PFSK-1 (cell line): ENCODE measurements around the gene TSPO.

Experiments used
- POLR2AphosphoS5 ChIP-seq: IDR thresholded peaks from 2 replicates; pipeline ENCODE4 v1.6.1; 2012; ENCODE audit warnings: low read depth, mild to moderate bottlenecking, control low read depth, low read length, moderate library complexity
- TF ChIP-seq, protein P1 (sequence below), 2 experiments: IDR thresholded peaks; 2 replicates each; pipeline versions ENCODE4 v1.6.1 to v1.8.0; 2011 to 2012; ENCODE audit warnings: low read depth in 2 of 2, low read length in 2 of 2, control low read depth in 1 of 2, inconsistent platforms in 1 of 2, mild to moderate bottlenecking in 1 of 2, moderate library complexity in 1 of 2; ENCODE audit not compliant: insufficient read depth in 1 of 2

GRCh38 chr22:43134553-43134952 is 16.8 kb upstream of the TSPO start:
- TF ChIP-seq, protein P1, sequence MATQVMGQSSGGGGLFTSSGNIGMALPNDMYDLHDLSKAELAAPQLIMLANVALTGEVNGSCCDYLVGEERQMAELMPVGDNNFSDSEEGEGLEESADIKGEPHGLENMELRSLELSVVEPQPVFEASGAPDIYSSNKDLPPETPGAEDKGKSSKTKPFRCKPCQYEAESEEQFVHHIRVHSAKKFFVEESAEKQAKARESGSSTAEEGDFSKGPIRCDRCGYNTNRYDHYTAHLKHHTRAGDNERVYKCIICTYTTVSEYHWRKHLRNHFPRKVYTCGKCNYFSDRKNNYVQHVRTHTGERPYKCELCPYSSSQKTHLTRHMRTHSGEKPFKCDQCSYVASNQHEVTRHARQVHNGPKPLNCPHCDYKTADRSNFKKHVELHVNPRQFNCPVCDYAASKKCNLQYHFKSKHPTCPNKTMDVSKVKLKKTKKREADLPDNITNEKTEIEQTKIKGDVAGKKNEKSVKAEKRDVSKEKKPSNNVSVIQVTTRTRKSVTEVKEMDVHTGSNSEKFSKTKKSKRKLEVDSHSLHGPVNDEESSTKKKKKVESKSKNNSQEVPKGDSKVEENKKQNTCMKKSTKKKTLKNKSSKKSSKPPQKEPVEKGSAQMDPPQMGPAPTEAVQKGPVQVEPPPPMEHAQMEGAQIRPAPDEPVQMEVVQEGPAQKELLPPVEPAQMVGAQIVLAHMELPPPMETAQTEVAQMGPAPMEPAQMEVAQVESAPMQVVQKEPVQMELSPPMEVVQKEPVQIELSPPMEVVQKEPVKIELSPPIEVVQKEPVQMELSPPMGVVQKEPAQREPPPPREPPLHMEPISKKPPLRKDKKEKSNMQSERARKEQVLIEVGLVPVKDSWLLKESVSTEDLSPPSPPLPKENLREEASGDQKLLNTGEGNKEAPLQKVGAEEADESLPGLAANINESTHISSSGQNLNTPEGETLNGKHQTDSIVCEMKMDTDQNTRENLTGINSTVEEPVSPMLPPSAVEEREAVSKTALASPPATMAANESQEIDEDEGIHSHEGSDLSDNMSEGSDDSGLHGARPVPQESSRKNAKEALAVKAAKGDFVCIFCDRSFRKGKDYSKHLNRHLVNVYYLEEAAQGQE (IDR thresholded peaks at IDR 0.05; ENCODE audit: insufficient read depth in 1 of 2, low read depth in 2 of 2, low read length in 2 of 2), result no peak
- no peak for TF ChIP-seq POLR2AphosphoS5
